GM18498 (cell line): Measurements from ENCODE around the gene PDE4DIP.
"Not testable (repeated sequence)": the region's sequence is repeated elsewhere in the genome, so short reads cannot be mapped to it uniquely, and the experiment has no call there.

ENCODE experiments used
- ATAC-seq: cut with Tn5 transposase; IDR thresholded peaks from one replicate; pipeline ENCODE4 v1.9.1; 2021; ENCODE audit warnings: mild to moderate bottlenecking, moderate library complexity; ENCODE audit not compliant: unreplicated experiment

The PDE4DIP gene

GRCh38 chr1:148918836-148919447, 74.7 kb downstream of the PDE4DIP start:
- ATAC-seq: not testable (repeated sequence)

GRCh38 chr1:148921047-148921446, 76.8 kb downstream of the PDE4DIP start:
- not testable (repeated sequence) for ATAC-seq

- ATAC-seq: not testable (repeated sequence)
Observed at GRCh38 chr1:148923798-148924197, 79.6 kb downstream of the PDE4DIP start.

GRCh38 chr1:148927645-148928044, 83.4 kb downstream of the PDE4DIP start:
- ATAC-seq: not testable (repeated sequence)

GRCh38 chr1:148929253-148929652, 85.0 kb downstream of the PDE4DIP start:
- ATAC-seq: not testable (repeated sequence)

- not testable (repeated sequence) for ATAC-seq
Observed at GRCh38 chr1:148935381-148936002, 91.3 kb downstream of the PDE4DIP start.

GRCh38 chr1:148942906-148943305, 98.7 kb downstream of the PDE4DIP start:
- ATAC-seq: not testable (repeated sequence)

GRCh38 chr1:148945130-148945529, 100.9 kb downstream of the PDE4DIP start:
- ATAC-seq: not testable (repeated sequence)

GRCh38 chr1:148948768-148949167, 104.5 kb downstream of the PDE4DIP start:
- not testable (repeated sequence) for ATAC-seq

- peak; percentile 71 for ATAC-seq
Observed at GRCh38 chr1:148951336-148952227, 107.4 kb downstream of the PDE4DIP start.

- peak; percentile 80 for ATAC-seq
Observed at GRCh38 chr1:148952253-148952937, 108.2 kb downstream of the PDE4DIP start.

- peak; percentile 17 for ATAC-seq
Observed at GRCh38 chr1:148952938-148953616, 108.8 kb downstream of the PDE4DIP start.

GRCh38 chr1:148953730-148954129, 109.5 kb downstream of the PDE4DIP start:
- not testable (repeated sequence) for ATAC-seq

GRCh38 chr1:148958343-148958742, 114.1 kb downstream of the PDE4DIP start:
- not testable (repeated sequence) for ATAC-seq

- not testable (repeated sequence) for ATAC-seq
Observed at GRCh38 chr1:148960212-148961000, 116.2 kb downstream of the PDE4DIP start.

- ATAC-seq: not testable (repeated sequence)
Observed at GRCh38 chr1:148962127-148962857, 118.1 kb downstream of the PDE4DIP start.

GRCh38 chr1:148966084-148966483, 121.9 kb downstream of the PDE4DIP start:
- ATAC-seq: not testable (repeated sequence)

GRCh38 chr1:148967580-148967979, 123.4 kb downstream of the PDE4DIP start:
- not testable (repeated sequence) for ATAC-seq

GRCh38 chr1:148968682-148969081, 124.5 kb downstream of the PDE4DIP start:
- not testable (repeated sequence) for ATAC-seq
